G401 (cell line): ENCODE measurements around the gene NXF2B. TPM values are rescaled to one million over a fixed set of nuclear protein-coding genes. Genes with fewer than 3 reads are reported as not detected.
A peak's percentile ranks its signal among the peaks of the same experiment; 100 is the strongest.
"Not testable (repeated sequence)": the region's sequence is repeated elsewhere in the genome, so short reads cannot be mapped to it uniquely, and the experiment has no call there.

Experiments
- DNase-seq: peaks from one replicate; pipeline ENCODE4 v3.0.0-alpha.2; 2015; ENCODE audit warnings: low spot score
- in situ Hi-C: cut with HindIII; loops from 2 replicates; pipeline ENCODE4 v1.10.0; 2016; ENCODE audit warnings: low sequenced_read_pairs, mixed read lengths
- total RNA-seq: library from RNA; depleted of rRNA; stranded (reverse); fragments of >200 nt; shearing (Covaris generic); gene quantifications from 2 replicates; pipeline ENCODE4 v1.2.3, GENCODE V29; 2014; rRNA removed

The NXF2B gene, protein sequence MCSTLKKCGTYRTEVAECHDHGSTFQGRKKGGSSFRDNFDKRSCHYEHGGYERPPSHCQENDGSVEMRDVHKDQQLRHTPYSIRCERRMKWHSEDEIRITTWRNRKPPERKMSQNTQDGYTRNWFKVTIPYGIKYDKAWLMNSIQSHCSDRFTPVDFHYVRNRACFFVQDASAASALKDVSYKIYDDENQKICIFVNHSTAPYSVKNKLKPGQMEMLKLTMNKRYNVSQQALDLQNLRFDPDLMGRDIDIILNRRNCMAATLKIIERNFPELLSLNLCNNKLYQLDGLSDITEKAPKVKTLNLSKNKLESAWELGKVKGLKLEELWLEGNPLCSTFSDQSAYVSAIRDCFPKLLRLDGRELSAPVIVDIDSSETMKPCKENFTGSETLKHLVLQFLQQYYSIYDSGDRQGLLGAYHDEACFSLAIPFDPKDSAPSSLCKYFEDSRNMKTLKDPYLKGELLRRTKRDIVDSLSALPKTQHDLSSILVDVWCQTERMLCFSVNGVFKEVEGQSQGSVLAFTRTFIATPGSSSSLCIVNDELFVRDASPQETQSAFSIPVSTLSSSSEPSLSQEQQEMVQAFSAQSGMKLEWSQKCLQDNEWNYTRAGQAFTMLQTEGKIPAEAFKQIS
- not detected in 2 replicates for total RNA-seq

DNA sequence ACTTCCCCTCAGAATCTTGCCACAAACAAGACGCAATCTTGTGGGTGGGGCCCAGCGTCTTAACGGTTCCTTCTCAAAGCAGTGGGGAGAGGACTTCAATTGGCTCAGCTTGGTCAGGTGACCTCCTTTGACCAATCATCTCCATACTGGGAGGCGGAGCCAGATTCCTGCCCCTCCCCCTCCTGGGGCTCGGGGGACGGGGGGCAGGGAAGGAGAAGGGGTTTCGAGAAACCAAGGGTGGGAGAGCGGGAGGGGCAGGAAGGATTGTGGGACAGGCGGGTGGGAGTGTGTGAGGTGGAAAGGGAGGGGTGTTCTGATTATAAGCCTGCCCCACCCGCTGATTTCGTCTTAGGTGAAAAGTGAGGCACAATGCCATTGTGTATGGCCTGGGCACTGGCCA is at the start of gene NXF2B:
Gene NXF2B (minus strand): TSS at position 101 of the 400 bp plus-strand sequence. CDS start 59,972 bp downstream, outside the sequence.
- DNase-seq, in situ Hi-C loops: not testable (repeated sequence)

DNA sequence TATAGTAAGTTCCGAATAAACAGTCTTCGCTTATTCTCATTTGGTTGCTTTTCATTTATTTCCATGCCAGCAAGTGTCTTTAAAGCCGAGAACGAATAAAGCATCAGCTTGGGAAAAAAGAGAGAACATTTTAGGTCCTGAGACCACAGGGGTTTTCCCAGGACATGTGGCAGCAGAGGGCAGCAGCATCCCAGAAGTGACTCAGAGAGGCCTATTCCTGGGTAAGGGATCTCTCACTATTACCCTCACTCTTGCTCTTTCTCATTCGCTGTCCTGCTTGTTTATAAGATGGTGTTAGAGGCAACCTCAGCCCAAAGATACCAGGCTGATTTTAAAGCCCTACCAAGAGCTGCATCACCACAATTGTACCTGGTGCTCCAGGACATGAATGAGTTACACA is 39.0 kb upstream of the NXF2B start:
- in situ Hi-C loops, DNase-seq: not testable (repeated sequence)

DNA sequence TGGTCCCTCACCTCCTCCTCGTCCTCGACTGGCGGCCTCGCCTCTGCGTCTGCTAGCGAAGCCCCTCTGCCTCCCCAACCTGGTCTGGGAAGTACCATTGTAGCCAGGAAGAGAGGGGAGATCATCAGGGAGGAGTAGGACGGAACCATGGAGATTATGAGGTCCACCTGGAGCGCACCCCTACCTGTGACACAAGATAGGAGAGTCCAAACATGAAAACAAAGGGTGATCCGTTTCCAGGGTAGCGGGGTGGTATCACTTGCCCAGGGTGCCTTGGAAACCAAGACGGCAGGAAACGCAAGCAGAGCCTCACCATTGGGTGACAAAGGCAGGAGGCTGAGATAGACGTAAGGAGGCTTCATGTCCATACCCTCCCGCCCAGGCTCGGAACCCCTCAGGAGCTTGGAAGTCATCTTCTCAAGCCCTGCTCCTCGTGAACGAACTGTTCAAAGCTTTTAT is 32.0 kb upstream of the NXF2B start, which contains the start of gene TCP11X2:
Gene TCP11X2 (minus strand): TSS at position 51 of the 459 bp plus-strand sequence.
- DNase-seq, in situ Hi-C loops: not testable (repeated sequence)

DNA sequence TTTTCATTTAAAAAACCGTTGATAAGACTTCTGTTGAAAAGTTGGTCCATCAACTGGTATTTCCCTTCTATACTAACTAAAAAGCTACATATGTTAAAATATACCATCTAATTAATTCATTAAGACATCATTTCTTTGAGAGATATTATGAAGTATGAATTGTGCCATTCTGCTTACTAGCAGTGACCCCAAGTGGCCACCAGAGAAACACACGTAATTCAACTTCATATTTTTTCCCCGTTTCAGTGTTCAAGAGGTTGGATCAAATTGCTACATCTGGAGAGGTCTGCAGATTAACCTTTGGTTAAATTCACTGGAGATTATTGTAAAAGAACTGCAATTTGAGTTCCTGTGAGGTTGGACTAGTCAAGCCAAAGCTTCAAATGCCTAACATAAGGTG is 30.4 kb upstream of the NXF2B start:
- DNase-seq, in situ Hi-C loops: not testable (repeated sequence)

DNA sequence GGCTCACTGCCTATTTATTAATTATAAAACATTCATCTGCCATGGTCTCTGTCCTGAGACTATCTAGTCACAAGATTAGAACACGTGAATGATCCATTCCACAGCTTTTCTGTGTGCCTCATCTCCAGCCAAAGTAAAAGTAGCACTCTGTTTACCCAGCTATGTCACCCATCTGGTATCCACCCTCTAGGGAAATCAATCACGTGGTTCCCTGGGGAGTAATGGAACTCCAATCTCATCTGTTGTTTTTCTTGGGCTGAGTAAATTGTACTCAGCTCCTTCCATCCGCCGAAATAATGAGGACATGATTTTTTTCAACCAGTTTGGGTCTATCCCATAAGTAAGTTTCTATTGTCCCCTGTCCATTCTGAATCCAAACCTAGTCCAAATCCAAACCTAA is 18.8 kb upstream of the NXF2B start:
- DNase-seq, in situ Hi-C loops: not testable (repeated sequence)

DNA sequence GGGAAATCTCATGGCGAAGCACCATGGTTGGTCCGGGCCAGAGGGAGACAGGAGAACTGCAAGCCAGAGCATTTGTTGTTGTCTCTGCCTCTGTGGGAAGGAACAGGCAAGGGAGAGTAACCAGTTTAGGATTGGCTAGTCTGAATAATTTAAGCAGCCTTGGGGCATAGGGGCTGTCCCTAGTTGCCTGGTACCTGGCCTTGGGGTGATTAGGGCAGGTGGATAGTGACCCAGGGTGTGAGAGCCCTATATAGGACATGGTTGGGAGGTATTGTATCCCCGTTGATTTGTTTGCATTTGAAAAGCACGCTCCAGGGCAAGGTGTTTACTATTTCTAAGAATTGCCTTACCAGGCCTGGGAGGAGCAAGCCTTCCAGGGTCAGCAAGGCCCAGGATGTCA is 25.3 kb downstream of the NXF2B start:
- in situ Hi-C loops, DNase-seq: not testable (repeated sequence)

DNA sequence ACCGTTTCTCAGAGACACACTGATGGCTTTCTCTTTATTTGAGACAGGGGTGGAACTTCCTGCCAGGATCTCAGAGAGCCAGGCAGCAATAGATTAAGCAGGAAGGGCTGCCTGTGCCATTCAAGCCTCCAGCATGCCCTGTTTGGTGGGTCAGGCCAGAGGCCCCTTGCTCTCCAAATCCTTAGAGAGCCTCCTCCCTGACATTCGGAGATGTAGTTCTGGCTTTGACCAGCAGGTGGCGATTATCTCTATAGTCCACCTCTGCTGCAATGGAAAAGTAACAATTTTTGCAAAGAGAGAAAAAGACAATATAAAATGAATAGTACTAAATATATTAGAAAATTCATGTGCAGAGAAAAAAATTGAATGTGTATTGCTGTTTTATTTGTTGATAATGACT is 93.9 kb downstream of the NXF2B start:
- peak; percentile 34 for DNase-seq
- in situ Hi-C loops: no loop called here

DNA sequence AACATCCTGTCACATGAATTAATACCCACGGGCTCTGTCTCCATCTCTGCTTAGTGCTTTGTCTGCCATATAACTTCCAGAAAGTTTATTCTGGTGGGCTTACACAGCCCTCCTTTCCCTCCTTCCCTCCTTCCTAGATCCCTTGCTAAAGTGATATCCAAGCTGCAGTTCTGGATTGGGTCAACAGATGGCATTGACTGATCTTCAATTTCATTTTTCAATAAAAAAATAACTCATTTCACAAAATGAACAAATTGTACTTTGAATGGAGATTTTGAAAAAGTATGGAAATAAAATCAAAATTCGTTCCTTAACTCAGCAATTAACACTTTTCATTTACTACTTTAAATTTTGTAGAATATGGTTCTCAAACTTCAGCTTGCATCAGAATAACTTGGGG is 97.9 kb downstream of the NXF2B start:
- DNase-seq: no peak
- in situ Hi-C loops: no loop called here

DNA sequence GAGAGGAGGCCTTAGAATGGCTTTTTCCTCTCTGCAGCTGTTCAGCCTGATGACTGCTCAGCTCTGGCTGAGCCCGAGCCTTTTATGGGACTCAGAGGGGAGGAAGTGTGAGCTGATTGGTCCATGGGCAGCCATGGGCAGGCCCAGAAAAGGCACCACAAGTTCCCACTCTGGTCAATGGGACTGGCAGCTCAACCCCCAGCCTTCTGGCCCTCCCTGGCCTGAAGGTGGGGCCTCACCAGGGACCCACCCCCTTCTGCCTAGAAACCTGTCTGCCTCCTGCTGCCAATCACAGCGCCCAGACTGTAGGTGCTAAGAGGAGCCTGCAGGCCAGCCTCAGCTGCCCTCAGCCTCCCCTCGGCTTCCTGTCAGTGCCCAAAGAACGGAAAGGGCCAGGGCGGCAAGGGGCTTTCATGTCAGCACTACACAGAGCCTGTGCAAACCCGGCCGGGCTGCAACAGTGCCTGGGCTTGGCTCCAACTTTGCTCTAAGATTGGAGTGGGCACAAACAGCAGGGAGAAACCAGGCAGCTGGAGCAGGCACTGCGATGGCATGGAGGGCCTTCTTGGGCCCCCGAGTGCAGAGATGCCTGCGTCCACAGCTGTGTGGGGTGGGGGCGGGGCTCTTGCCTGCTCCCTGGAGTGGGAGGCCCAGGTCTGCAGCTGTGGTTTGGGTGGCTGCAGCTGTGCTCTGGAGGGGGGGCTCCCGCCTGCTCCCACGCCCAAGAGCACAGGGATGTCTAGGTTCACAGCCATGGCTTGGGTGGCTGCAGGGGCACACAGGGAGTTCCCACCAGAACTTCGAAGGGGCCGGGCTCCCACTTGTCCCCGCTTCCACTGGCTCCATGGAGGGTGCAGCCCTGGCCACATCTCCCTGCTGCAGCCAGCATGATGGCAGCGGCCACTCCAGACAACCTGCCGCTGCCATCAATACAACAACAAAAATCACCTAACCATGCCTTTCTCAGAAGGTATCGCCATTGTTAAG is 100.2 kb downstream of the NXF2B start:
- in situ Hi-C loops: no loop called here

DNA sequence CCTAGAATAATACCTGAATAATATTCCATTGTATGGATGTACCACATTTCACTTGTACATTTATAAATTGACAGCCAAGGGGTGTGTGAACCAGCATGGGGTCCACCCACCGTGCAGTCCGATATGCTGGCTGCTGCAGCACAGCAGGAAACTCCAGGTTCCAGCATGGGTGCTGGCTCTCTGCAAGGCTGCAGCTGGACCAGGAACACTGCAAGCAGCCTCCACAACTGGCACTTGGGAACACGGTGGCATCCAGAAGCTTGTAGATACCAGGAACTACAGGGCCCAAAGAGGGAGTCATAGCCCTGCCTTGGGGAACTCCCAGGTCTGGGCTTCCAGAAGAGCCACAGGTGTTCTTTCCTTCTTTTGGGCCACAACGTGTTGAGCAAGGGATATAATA is 101.6 kb downstream of the NXF2B start:
- no peak for DNase-seq
- in situ Hi-C loops: no loop called here

More for the DNA sequence above, 100.2 kb downstream of the NXF2B start:
- no peak for DNase-seq

Other genes with a start within 250 kb of the NXF2B start
- not detected in 2 replicates for gene TCP11X1, start 224.7 kb downstream of the NXF2B start, total RNA-seq
- gene NXF2, start 192.8 kb downstream of the NXF2B start, total RNA-seq: not detected in 2 replicates
- not detected in 2 replicates for gene TCP11X2, start 31.8 kb upstream of the NXF2B start, total RNA-seq
- gene TMSB15A, start 76.7 kb upstream of the NXF2B start, total RNA-seq: 2.1 and 9.7 TPM in 2 replicates
- 8.7 and 18.1 TPM in 2 replicates for gene ARMCX5, start 159.5 kb upstream of the NXF2B start, total RNA-seq
- 0.43 and 0.44 TPM in 2 replicates for gene GPRASP1, start 211.5 kb upstream of the NXF2B start, total RNA-seq